SK-N-SH (cell line): ENCODE results near the gene CYBA. TPM values are rescaled to one million over a fixed set of nuclear protein-coding genes. Genes with fewer than 3 reads are reported as not detected.

Experiments
- CTCF ChIA-PET: fragments of 300-600, 350-600 bp; formaldehyde crosslinking; extraction: SDS; loops from one replicate; lab custom pipeline; 2021; lab: Yijun Ruan, JAX
- POLR2A ChIA-PET: fragments of 350-600 bp; sonication (Branson Sonifier 250); formaldehyde crosslinking; extraction: SDS; loops from one replicate; lab custom pipeline; 2020; ENCODE audit warnings: antibody characterized with exemption, inconsistent platforms; lab: Yijun Ruan, JAX
- DNase-seq: peaks from one replicate; pipeline ENCODE4 v3.0.0; 2012
- H2AFZ ChIP-seq: fragments of 200-600 bp; sonication (generic); 2 replicates; pipeline ENCODE4 v1.8.1; 2016; ENCODE audit warnings: antibody characterized with exemption, mild to moderate bottlenecking, low read depth
- H3F3A ChIP-seq: fragments of 200-600 bp; sonication (generic); replicated peaks from 2 replicates; pipeline ENCODE3; 2016; ENCODE audit warnings: antibody characterized with exemption, mild to moderate bottlenecking; ENCODE audit not compliant: insufficient read depth
- H3K27ac ChIP-seq, 2 experiments: fragments of 200-500 bp in 1 of 2; fragments of 200-600 bp in 1 of 2; sonication (Bioruptor generic) in 1 of 2; sonication (generic), shearing (Covaris generic) in 1 of 2; 2 replicates each; pipeline versions ENCODE4 v1.5.1 to v1.6.1; 2014 to 2016; ENCODE audit warnings: low read depth in 2 of 2, inconsistent platforms in 1 of 2, low read length in 1 of 2, mild to moderate bottlenecking in 1 of 2, mixed read lengths in 1 of 2
- H3K27me3 ChIP-seq: fragments of 200-600 bp; sonication (generic), shearing (Covaris generic); 2 replicates; pipeline ENCODE4 v1.6.1; 2016; ENCODE audit warnings: mixed run types; ENCODE audit not compliant: insufficient read depth
- H3K36me3 ChIP-seq, 2 experiments: fragments of 200-500 bp in 1 of 2; fragments of 200-600 bp in 1 of 2; sonication (Bioruptor generic) in 1 of 2; sonication (generic) in 1 of 2; replicated peaks in 1 of 2; 2 replicates each; pipeline versions ENCODE3 to v1.5.1; 2014 to 2016; ENCODE audit warnings: low read length in 1 of 2, mild to moderate bottlenecking in 1 of 2; ENCODE audit not compliant: insufficient read depth in 2 of 2, control insufficient read depth in 1 of 2
- H3K4me1 ChIP-seq, 2 experiments: fragments of 200-500 bp in 1 of 2; fragments of 200-600 bp in 1 of 2; sonication (Bioruptor generic) in 1 of 2; sonication (generic), shearing (Covaris generic) in 1 of 2; 2 replicates each; pipeline versions ENCODE4 v1.5.1 to v1.6.1; 2014 to 2016; ENCODE audit warnings: low read depth in 1 of 2, low read length in 1 of 2, mixed run types in 1 of 2; ENCODE audit not compliant: insufficient read depth in 2 of 2, control insufficient read depth in 1 of 2
- H3K4me2 ChIP-seq: fragments of 200-600 bp; sonication (generic), shearing (Covaris generic); 2 replicates; pipeline ENCODE4 v1.6.1; 2017; ENCODE audit warnings: mixed run types
- H3K4me3 ChIP-seq, 2 experiments: fragments of 200-500 bp in 1 of 2; fragments of 200-600 bp in 1 of 2; sonication (Bioruptor generic) in 1 of 2; sonication (generic), shearing (Covaris generic) in 1 of 2; 2 replicates each; pipeline versions ENCODE4 v1.5.1 to v1.8.1; 2014 to 2016; ENCODE audit warnings: low read depth in 2 of 2, inconsistent platforms in 1 of 2, low read length in 1 of 2, mild to moderate bottlenecking in 1 of 2, mixed read lengths in 1 of 2, moderate library complexity in 1 of 2
- H3K79me2 ChIP-seq: fragments of 200-600 bp; sonication (generic); 2 replicates; pipeline ENCODE4 v1.8.1; 2017; ENCODE audit warnings: mild to moderate bottlenecking; ENCODE audit not compliant: insufficient read depth
- H3K9ac ChIP-seq: fragments of 200-600 bp; sonication (generic); 2 replicates; pipeline ENCODE4 v1.6.1; 2017; ENCODE audit warnings: mixed run types
- H3K9me2 ChIP-seq: fragments of 200-600 bp; sonication (generic); 2 replicates; pipeline ENCODE4 v1.6.1; 2017; ENCODE audit warnings: mixed run types
- H3K9me3 ChIP-seq: fragments of 200-600 bp; sonication (generic); 2 replicates; pipeline ENCODE4 v1.6.1; 2017; ENCODE audit warnings: mixed run types, mild to moderate bottlenecking, moderate library complexity
- H4K20me1 ChIP-seq: fragments of 200-600 bp; sonication (generic); 2 replicates; pipeline ENCODE4 v1.6.1; 2017; ENCODE audit warnings: mild to moderate bottlenecking, mixed run types; ENCODE audit not compliant: insufficient read depth
- EP300 ChIP-seq, 2 experiments: IDR thresholded peaks; 2 replicates each; pipeline versions ENCODE4 v1.4.0 to v1.6.1; 2012; ENCODE audit warnings: borderline replicate concordance in 1 of 2, low read depth in 1 of 2, low read length in 1 of 2
- EZH2phosphoT487 ChIP-seq: fragments of 200-600 bp; sonication (generic); IDR thresholded peaks from 2 replicates; pipeline ENCODE4 v1.6.1; 2017; ENCODE audit warnings: low read depth, mixed run types, mild to moderate bottlenecking, antibody characterized with exemption, moderate library complexity, borderline replicate concordance
- FOXJ3 ChIP-seq: sonication (generic); formaldehyde crosslinking; IDR thresholded peaks from 2 replicates; pipeline ENCODE4 v1.5.1; 2020; ENCODE audit warnings: mild to moderate bottlenecking, missing genetic modification reagents
- FOXM1 ChIP-seq: IDR thresholded peaks from 2 replicates; pipeline ENCODE4 v1.4.0; 2012; ENCODE audit warnings: low read depth, mild to moderate bottlenecking
- GABPA ChIP-seq: IDR thresholded peaks from 2 replicates; pipeline ENCODE4 v1.4.0; 2012; ENCODE audit warnings: low read depth, mild to moderate bottlenecking
- GATA2 ChIP-seq: sonication (generic); formaldehyde crosslinking; IDR thresholded peaks from 2 replicates; pipeline ENCODE4 v1.5.0; 2020; ENCODE audit warnings: mild to moderate bottlenecking, missing genetic modification reagents
- MXI1 ChIP-seq: IDR thresholded peaks from 2 replicates; pipeline ENCODE4 v1.6.1; 2012; ENCODE audit warnings: mild to moderate bottlenecking, low read depth, low read length, improper control_type of control experiment
- NRF1 ChIP-seq: IDR thresholded peaks from 2 replicates; pipeline ENCODE4 v1.6.1; 2012; ENCODE audit warnings: low read depth, mild to moderate bottlenecking, low read length
- POLR2AphosphoS5 ChIP-seq: IDR thresholded peaks from 2 replicates; pipeline ENCODE4 v1.6.1; 2012; ENCODE audit warnings: low read depth, low read length
- RCOR1 ChIP-seq: fragments of 150-350 bp; IDR thresholded peaks from 2 replicates; pipeline ENCODE4 v1.6.1; 2017; ENCODE audit warnings: antibody characterized with exemption, low read length
- RFX5 ChIP-seq: IDR thresholded peaks from 2 replicates; pipeline ENCODE4 v1.6.1; 2012; ENCODE audit warnings: mild to moderate bottlenecking, improper control_type of control experiment, low read length
- RXRA ChIP-seq: IDR thresholded peaks from 2 replicates; pipeline ENCODE4 v1.4.0; 2012; ENCODE audit warnings: low read depth, mild to moderate bottlenecking, borderline replicate concordance
- SIN3A ChIP-seq: IDR thresholded peaks from 2 replicates; pipeline ENCODE4 v1.6.1; 2012; ENCODE audit warnings: low read depth, mild to moderate bottlenecking, low read length, moderate library complexity, borderline replicate concordance
- SMC3 ChIP-seq: IDR thresholded peaks from 2 replicates; pipeline ENCODE4 v1.6.1; 2012; ENCODE audit warnings: low read depth, low read length, improper control_type of control experiment
- TCF12 ChIP-seq: IDR thresholded peaks from 2 replicates; pipeline ENCODE4 v1.4.0; 2012
- WGBS: methylation state at CpG from one replicate; pipeline ENCODE4 v1.1.6; 2017; ENCODE audit warnings: low lambda C conversion rate; 5-methylcytosine and 5-hydroxymethylcytosine counted together
- polyA plus RNA-seq, 3 experiments: library from polyadenylated mRNA; depleted of rRNA; stranded (reverse); fragments of >200 nt; gene quantifications; 2 replicates each; pipeline ENCODE4 v1.2.3, GENCODE V29; 2012
- TF ChIP-seq, protein P1 (sequence below): IDR thresholded peaks from 2 replicates; pipeline ENCODE4 v1.4.0; 2012; ENCODE audit warnings: low read depth, borderline replicate concordance
- TF ChIP-seq, protein P2 (sequence below): IDR thresholded peaks from 2 replicates; pipeline ENCODE4 v1.4.0; 2012; ENCODE audit warnings: low read depth

Gene CYBA
- polyA plus RNA-seq, 1 of the 3 experiments (the other 2 are of a cell fraction), result 176 TPM

DNA sequence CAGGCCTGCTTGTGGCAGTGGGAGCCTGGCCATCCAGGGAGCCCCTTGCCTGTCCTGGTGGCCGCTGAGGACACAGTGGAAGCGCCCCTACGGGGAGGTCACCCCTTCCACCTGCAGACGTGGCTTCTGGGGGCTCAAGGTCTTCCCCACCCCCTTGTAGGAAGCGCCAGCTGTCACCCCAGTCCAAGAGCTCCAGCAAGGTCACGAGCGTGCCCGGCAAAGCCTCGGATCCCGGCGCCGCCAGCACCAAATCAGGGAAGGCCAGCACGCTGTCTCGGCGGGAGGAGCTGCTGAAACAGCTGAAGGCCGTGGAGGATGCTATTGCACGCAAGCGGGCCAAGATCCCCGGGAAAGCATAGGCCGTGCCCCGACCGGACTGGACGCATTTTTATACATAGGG is 19.9 kb downstream of the CYBA start:
- Histone ChIP-seq H2AFZ (no peak overlapping the region), H3K27ac (no peak overlapping the region), H3F3A (peaks cover 3% of the 10 kb centered on the region), H3K4me2 (no peak overlapping the region), H3K79me2 (no peaks in the 10 kb centered on the region), H3K36me3 (peaks cover 9 to 49% of the 10 kb centered on the region in 2 experiments), H4K20me1 (no peaks in the 10 kb centered on the region), H3K9me3 (no peaks in the 10 kb centered on the region), H3K4me1 (no peaks in the 10 kb centered on the region), H3K9ac (no peak overlapping the region), H3K9me2 (no peaks in the 10 kb centered on the region), H3K27me3 (no peaks in the 10 kb centered on the region), H3K4me3 (no peak overlapping the region)
- ChIA-PET POLR2A (no interaction called here), CTCF (no interaction called here)
- no peak for DNase-seq
- 93% methylated on average over 16 of the region's 23 CpGs for WGBS
- TF ChIP-seq POLR2AphosphoS5 (no peak), SIN3A (no peak), FOXM1 (no peak), TCF12 (no peak), SMC3 (no peak), GABPA (no peak), RFX5 (no peak), MXI1 (no peak), EP300 (IDR thresholded peaks at IDR 0.05; ENCODE audit: borderline replicate concordance in 1 of 2, low read depth in 1 of 2, low read length in 1 of 2) (no peak), FOXJ3 (CRISPR knock-in tag) (no peak), EZH2phosphoT487 (no peak), RCOR1 (no peak), GATA2 (CRISPR knock-in tag) (no peak), NRF1 (no peak), RXRA (no peak)
- TF ChIP-seq, protein P1, sequence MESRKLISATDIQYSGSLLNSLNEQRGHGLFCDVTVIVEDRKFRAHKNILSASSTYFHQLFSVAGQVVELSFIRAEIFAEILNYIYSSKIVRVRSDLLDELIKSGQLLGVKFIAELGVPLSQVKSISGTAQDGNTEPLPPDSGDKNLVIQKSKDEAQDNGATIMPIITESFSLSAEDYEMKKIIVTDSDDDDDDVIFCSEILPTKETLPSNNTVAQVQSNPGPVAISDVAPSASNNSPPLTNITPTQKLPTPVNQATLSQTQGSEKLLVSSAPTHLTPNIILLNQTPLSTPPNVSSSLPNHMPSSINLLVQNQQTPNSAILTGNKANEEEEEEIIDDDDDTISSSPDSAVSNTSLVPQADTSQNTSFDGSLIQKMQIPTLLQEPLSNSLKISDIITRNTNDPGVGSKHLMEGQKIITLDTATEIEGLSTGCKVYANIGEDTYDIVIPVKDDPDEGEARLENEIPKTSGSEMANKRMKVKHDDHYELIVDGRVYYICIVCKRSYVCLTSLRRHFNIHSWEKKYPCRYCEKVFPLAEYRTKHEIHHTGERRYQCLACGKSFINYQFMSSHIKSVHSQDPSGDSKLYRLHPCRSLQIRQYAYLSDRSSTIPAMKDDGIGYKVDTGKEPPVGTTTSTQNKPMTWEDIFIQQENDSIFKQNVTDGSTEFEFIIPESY, result no peak

DNA sequence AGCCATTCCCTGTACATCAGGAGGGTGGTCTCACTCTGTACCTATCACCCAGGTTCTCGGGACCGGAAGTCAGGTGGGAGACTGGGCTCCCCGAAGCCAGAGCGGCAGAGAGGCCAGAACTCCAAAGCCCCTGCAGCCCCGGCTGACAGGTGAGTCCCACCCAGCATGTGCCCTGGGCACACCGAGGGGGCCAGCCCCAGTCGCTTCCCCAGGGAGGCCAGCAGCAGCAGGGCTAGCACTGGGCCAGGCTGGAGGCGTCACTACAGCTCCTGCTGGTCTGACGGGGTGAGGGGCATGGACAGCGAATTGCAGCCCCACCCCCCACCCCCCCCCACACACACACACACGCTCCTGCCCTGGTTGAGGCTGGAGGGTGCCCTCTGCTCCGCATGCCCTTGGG is 20.4 kb downstream of the CYBA start:
- 92% methylated on average over 5 of the region's 12 CpGs for WGBS

More for the DNA sequence above, 20.4 kb downstream of the CYBA start:
- Histone ChIP-seq H3K4me1 (no peaks in the 10 kb centered on the region), H3K4me2 (no peak overlapping the region), H3K9me2 (no peaks in the 10 kb centered on the region), H3F3A (peaks cover 3% of the 10 kb centered on the region), H3K9me3 (no peaks in the 10 kb centered on the region), H3K4me3 (no peak overlapping the region), H3K27ac (no peak overlapping the region), H3K27me3 (no peaks in the 10 kb centered on the region), H2AFZ (no peak overlapping the region), H4K20me1 (no peaks in the 10 kb centered on the region), H3K79me2 (no peaks in the 10 kb centered on the region), H3K9ac (no peak overlapping the region), H3K36me3 (peaks cover 12 to 51% of the 10 kb centered on the region in 2 experiments)
- ChIA-PET CTCF (interaction anchor here (1.1 kb wide), 1 partner anchor 27 kb away, joined by 3 read pairs; no protein-coding TSS in a partner anchor), POLR2A (no interaction called here)
- TF ChIP-seq, protein P2, sequence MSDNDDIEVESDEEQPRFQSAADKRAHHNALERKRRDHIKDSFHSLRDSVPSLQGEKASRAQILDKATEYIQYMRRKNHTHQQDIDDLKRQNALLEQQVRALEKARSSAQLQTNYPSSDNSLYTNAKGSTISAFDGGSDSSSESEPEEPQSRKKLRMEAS, result no peak
- DNase-seq, result no peak
